DMS114 treated with DMSO at 0.1 percent for 48 hours (cell line): ENCODE data around the gene PEPD.
A peak's percentile ranks its signal among the peaks of the same experiment; 100 is the strongest.
"Not testable (repeated sequence)": the region's sequence is repeated elsewhere in the genome, so short reads cannot be mapped to it uniquely, and the experiment has no call there.

Source experiments
- DNase-seq: peaks from one replicate; lab custom pipeline; 2025; ENCODE audit not compliant: unreplicated experiment; lab: John Stamatoyannopoulos, UW

Gene PEPD

DNA sequence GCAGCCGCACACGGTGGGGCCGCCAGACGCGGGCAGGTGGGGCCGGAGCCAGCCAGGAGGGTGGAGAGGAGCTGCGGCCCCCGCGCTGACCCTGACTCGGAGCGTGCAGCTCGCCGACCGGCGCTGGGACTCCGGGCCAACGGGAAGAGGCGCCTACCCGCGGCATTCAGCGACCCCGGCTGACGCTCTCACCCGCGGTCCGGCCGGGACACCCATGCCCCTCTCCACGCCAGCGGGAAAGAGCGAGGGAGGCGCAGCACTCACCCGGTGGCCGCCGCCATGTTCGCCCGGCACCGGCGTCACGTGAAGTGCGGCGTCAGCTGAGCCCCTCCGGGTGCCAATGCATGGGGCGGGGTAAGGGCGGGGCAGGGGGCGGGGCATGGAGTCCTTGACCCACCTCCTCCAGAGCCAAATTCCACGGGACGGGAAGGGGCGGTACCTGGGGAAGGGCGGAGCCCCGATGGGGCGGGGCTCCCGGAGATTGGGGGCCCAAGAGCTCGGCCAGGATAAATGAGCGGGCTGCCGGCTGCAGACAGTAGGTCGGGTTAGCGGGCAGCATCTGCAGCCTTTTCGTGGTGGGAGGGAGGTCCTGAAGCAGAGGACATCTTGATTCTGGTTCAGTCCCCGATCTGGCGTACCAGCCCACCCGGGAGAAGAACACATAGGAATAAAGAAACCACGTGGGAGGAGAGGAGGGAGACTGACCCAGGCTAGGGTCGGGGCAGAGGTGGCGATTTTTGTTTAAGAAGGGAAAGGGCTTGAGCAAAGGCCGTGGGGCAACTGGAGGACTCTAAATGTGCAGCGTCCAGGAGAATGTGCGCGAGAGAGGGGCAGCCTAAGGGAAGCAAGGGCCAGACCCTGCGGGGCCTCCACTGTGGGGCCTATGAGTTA is at the start of gene PEPD:
Gene PEPD, minus strand, starts transcription at position 312 of the 891 bp plus-strand sequence. Its CDS starts 31 bp downstream, at position 281.
- DNase-seq, result peak; percentile 84

- no peak for DNase-seq
These were observed 48.2 kb upstream of the PEPD start for GRCh38 chr19:33569821-33570220.

- DNase-seq, result no peak
These were observed 47.1 kb upstream of the PEPD start for GRCh38 chr19:33568706-33569105.

DNA sequence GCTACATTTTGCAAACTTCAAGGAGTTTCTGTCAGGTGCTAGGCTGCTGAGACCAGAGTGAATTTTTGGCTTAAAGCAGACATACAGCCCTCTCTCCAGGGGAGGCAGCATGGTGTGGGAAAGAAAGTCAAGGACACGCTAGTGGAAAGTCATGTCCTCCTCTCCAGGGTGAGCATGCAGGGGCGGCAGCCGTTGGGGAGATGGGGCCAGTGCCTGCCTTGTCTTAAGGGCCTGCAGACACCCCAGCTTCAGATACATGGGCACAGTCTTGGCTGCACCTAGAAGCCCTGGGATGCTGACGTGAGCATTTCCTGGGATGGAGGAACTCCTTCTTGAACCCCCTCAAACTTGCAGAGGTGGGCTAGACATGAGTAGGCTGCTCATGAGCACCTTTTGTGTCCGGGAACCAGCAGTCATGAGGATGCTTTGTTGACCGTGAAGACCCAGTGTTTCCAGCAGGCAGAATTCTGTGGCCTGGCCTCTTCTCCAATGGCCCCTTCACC is 43.3 kb upstream of the PEPD start:
- DNase-seq, result no peak

GRCh38 chr19:33562636-33563035 is 41.0 kb upstream of the PEPD start:
- no peak for DNase-seq

DNA sequence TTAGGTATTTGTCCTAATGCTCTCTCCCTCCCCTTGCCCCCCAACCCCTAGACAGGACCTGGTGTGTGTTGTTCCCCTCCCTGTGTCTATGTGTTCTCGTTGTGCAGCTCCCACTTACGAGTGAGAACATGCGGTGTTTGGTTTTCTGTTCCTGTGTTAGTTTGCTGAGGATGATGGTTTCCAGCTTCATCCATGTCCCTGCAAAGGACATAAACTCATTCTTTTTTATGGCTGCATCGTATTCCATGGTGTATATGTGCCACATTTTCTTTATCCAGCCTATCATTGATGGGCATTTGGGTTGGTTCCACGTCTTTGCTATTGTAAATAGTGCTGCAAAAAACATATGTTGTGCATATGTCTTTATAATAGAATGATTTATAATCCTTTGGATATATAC is 40.1 kb upstream of the PEPD start:
- not testable (repeated sequence) for DNase-seq

- no peak for DNase-seq
These were observed 39.7 kb upstream of the PEPD start for GRCh38 chr19:33561261-33561660.

DNA sequence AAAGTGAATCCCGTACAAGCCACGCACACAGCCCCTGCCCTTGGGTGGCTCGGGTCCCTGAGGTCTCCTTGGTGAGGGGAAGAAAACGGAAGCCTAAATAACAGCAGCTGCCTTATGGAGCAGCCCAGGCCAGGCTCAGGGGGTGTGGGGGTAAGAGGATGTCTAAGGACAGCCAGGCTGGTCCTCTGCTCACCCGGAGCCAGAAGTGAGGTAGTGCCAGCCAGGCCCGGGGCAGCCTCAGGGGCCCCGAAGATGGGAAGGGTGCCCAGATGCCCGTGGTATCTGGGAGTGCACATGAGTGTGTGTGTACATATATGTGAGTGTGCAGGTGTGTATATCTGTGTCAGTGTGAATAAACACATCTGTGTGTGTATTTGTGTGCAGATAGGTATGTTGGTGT is 38.4 kb upstream of the PEPD start:
- DNase-seq, result no peak

DNA sequence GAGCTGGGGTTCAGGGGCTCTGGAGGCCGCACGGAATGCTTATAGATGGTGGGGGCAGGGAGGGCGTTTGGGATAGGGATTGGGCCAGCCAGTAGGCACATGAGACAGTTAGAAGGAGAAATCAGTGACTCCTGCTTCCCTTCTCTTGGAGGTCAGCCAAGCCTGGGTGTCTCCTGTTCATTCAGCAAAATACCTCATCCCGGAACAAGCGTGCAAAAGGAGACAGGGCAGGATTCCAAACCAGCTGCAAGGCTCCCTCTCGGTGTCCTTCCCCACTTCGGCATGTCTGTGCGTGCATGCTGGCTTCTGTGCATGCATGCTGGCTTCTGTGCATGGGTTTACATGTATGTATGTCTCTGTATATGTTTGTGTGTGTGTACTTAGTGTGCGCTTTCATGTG is 37.3 kb upstream of the PEPD start:
- no peak for DNase-seq

- DNase-seq, result no peak
These were observed 36.6 kb upstream of the PEPD start for GRCh38 chr19:33558151-33558550.

DNA sequence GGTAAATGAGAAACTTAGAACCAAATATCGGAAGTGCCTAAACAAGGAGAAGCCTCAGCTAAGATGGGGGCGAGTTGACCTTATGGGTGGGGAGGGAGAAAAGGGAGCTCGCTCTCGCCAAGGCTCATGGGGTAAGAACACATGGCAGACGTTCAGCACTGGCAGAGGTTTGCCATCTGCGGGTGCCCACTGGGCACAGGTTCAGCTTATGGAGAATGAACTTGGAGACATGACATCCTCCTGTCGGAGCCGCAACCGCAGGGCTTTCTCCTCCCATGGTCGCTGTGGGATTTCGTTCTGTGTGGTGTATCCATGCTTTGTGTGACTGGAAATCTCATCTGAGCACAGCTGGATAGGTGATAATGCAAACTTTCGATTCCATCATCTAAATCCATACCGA is 36.1 kb upstream of the PEPD start:
- DNase-seq, result no peak

DNA sequence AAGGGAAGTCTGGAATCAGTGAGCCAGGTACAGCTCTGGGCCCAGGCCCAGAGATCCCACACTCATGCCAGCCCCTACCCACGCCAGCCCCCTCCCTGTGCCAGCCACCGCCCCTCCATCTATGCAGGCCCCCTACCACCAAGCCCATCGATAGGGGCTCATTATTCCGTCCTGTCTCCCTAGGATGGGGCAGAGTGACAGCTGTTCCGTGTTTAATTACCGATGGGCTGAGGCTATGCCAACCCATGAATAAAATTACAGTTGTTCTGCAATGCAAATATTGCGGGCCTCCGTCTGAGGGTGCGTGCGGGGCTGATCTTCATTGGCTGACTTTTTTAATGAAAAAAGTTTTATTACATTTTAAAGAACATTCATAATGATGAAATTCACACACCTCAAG is 35.6 kb upstream of the PEPD start:
- no peak for DNase-seq

GRCh38 chr19:33556261-33556660 is 34.7 kb upstream of the PEPD start:
- no peak for DNase-seq

- not testable (repeated sequence) for DNase-seq
These were observed 34.1 kb upstream of the PEPD start for GRCh38 chr19:33555726-33556125.

DNA sequence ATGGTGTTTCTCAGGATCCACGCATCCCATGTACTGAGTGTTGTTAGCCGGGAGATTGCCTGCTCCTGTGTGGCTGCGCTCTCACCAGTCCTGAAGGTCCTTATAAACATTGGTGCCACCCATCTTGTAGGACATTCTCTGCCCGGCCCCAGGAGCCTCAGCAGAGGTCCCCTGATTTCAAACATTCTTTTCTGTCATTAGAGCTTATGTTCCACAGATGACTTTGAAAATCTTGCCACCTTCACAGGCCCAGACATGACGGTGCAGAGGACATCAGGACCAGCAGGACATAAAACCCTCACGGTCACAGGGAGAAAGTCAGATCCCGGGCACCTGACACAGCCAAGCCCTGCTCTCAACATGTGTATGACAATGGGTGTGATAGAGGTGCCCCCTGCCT is 33.2 kb upstream of the PEPD start:
- DNase-seq, result no peak

DNA sequence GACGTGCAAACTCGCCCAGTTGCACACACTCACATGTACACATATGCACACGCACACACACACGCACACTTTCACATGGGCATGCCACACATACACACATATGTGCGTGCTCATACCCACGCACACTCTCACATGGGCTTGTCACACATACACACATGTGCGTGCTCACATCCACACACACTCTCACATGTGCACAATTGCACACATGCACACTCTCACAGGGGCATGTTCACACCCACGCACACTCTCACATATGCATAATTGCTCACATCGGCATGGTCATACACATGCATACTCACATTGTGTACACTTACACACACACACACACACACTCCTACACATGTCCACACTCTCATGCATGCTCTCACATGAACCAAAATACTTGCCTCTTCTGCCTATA is 32.8 kb upstream of the PEPD start:
- no peak for DNase-seq

- DNase-seq, result no peak
These were observed 32.1 kb upstream of the PEPD start for GRCh38 chr19:33553530-33554310.

DNA sequence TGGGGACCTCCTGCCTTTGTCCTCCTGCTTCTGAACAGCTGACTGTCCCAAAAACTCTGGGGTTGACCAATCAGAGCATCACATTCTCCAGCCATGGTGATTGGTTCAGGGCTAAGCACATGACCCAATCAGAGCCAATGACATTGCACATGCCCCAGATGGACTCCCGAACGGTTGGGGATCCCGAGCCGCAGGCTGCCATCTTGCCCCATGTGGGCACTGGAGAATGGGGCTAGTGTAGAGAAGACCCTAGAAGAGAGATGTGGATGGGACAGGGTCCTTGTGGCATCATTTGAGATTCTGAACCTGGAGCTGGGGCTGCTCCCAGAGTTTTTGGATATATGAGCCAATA is 31.3 kb upstream of the PEPD start:
- no peak for DNase-seq

DNA sequence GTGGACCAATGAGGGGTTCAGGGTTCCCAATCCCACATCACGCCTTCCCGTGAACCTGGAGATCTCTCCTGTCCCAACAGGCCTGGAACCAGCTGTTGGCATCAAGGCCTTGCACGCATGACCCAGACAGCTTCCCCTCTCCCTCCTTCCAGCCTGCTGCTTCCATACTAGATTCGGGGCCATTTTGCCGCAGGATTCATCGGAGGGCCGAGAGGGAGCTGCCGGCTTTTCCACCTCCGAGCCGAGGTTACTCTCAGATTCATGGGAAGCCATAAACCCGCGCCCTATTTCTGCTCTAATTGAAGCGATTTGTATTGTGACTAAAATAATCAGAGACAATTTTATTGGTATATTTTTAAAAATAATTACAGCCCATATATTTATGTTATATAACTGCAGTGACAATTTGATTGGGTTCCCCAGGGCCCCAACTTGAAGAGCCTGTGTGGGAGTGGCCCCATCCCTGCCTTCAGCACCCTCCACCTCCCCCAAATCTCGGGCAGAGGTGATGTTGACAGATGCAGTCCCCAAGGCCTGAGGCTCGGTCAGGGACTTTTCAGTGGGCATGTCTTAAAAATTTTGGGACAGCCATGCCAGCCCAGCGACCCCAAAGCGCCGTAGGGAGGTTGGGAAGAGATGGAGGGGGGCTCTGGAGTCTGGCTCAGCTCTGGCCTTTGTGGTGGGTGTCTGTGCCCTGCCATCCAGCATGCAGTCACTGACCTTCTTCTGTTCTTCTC is 30.8 kb upstream of the PEPD start:
- DNase-seq, result no peak

- no peak for DNase-seq
These were observed 30.1 kb upstream of the PEPD start for GRCh38 chr19:33551676-33552075.

GRCh38 chr19:33550768-33551167 is 29.2 kb upstream of the PEPD start:
- DNase-seq, result no peak
